ENCODE results near the gene GNS. TPM values are rescaled to one million over a fixed set of nuclear protein-coding genes. Genes with fewer than 3 reads are reported as not detected.

The GNS gene
- total and polyA plus RNA-seq, 2 of the 13 experiments (the other 11 are each of a cell fraction or from before 2014, with no cell fraction given): 49.8 to 51.0 TPM

GRCh38 chr12:64759035-64759894 is at the start of gene GNS (continued):
- TF ChIP-seq CERS6 (CRISPR knock-in tag; IDR thresholded peaks at IDR 0.05) (no peak), GTF3A (CRISPR knock-in tag; conservative IDR thresholded peaks at IDR 0.05) (no peak), ATAD3A (CRISPR knock-in tag; IDR thresholded peaks at IDR 0.05) (no peak), SP140L (CRISPR knock-in tag; IDR thresholded peaks at IDR 0.05; ENCODE audit: borderline replicate concordance) (no peak), HDAC1 (CRISPR knock-in tag; IDR thresholded peaks at IDR 0.05) (peak; percentile 95), KLF9 (CRISPR knock-in tag; IDR thresholded peaks at IDR 0.05; ENCODE audit: low read depth) (no peak), ZIK1 (CRISPR knock-in tag; IDR thresholded peaks at IDR 0.05; ENCODE audit: borderline replicate concordance, low read depth) (no peak), MLLT10 (CRISPR knock-in tag; IDR thresholded peaks at IDR 0.05) (no peak), HES4 (CRISPR knock-in tag; IDR thresholded peaks at IDR 0.05; ENCODE audit: borderline replicate concordance) (no peak), HOXA3 (CRISPR knock-in tag; IDR thresholded peaks at IDR 0.05) (peak; percentile 77; the same call in 1 of the 2 replicates), RELA (CRISPR knock-in tag; IDR thresholded peaks at IDR 0.05) (no peak), ZNF605 (CRISPR knock-in tag; IDR thresholded peaks at IDR 0.05) (peak; percentile 96), CAMTA2 (CRISPR knock-in tag; IDR thresholded peaks at IDR 0.05; ENCODE audit: borderline replicate concordance) (no peak; the same call in 1 of the 2 replicates), ZNF225 (CRISPR knock-in tag; IDR thresholded peaks at IDR 0.05) (peak; percentile 89; the same call in 1 of the 2 replicates), ZNF446 (CRISPR knock-in tag; IDR thresholded peaks at IDR 0.05) (no peak), TEF (CRISPR knock-in tag; IDR thresholded peaks at IDR 0.05) (no peak), TRAFD1 (CRISPR knock-in tag; IDR thresholded peaks at IDR 0.05; ENCODE audit: borderline replicate concordance) (peak; percentile 57; the same call in 1 of the 2 replicates), GABPB1 (CRISPR knock-in tag; IDR thresholded peaks at IDR 0.05) (peak; percentile 82), RFXANK (CRISPR knock-in tag; IDR thresholded peaks at IDR 0.05) (no peak), NPAS2 (CRISPR knock-in tag; IDR thresholded peaks at IDR 0.05; ENCODE audit: borderline replicate concordance) (no peak), FOXK1 (CRISPR knock-in tag; IDR thresholded peaks at IDR 0.05; ENCODE audit: borderline replicate concordance, low read depth) (peak; percentile 64; the same call in 1 of the 2 replicates), MTERF4 (CRISPR knock-in tag; IDR thresholded peaks at IDR 0.05) (no peak), SIN3B (IDR thresholded peaks at IDR 0.05; ENCODE audit: low read length) (peak; percentile 13; the same call in 1 of the 2 replicates)
- TF ChIP-seq, protein P1, sequence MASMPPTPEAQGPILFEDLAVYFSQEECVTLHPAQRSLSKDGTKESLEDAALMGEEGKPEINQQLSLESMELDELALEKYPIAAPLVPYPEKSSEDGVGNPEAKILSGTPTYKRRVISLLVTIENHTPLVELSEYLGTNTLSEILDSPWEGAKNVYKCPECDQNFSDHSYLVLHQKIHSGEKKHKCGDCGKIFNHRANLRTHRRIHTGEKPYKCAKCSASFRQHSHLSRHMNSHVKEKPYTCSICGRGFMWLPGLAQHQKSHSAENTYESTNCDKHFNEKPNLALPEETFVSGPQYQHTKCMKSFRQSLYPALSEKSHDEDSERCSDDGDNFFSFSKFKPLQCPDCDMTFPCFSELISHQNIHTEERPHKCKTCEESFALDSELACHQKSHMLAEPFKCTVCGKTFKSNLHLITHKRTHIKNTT (CRISPR knock-in tag; IDR thresholded peaks at IDR 0.05): no peak

Measured in HepG2 (cell line).